RPMI8226 (cell line): ENCODE results near the gene SMYD3.

Experiments used
- DNase-seq: peaks from one replicate; pipeline ENCODE4 v3.0.0-alpha.2; 2015

The SMYD3 gene

DNA sequence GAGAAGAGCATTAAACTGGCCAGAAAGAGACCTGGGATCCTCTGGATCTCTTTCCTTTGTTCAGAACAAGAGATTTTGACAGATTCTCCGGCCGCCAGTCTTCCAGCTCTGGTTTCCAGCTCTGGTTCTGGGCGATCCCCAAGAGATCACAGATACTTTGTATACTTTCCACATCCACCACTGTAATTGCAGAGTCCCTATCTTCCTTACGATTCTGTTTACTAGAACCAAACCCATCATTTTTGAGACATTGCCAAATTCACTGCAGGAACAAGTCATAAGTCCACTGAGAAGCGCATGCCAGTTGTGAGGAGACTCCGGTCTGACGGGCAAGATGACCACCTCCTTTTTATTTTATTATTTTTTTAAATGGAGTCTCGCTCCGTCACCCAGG lies 505.2 kb downstream of the SMYD3 start:
- no peak for DNase-seq

- DNase-seq, result no peak
These were observed 505.8 kb downstream of the SMYD3 start for GRCh38 chr1:246001142-246001836.

DNA sequence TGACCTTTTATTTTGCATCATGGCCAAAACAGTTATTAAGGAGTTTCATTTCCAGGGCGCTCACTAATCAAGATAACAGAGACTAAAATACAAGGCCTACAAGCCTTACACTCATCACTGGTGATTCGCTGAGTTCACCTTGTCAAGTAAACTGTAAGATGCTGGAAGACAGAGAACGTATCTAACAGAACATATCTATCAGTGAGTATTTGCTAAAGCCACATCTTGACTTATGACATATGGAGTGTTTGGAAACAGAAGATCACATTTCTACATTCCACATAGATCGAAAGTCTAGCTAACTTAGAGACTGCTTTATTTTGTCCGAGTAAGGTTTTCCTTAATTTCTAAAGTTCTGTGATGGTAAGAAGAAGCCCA lies 506.5 kb downstream of the SMYD3 start:
- no peak for DNase-seq

GRCh38 chr1:245999697-246000637 lies 507.1 kb downstream of the SMYD3 start:
- peak; percentile 32 for DNase-seq

- no peak for DNase-seq
These were observed 509.4 kb downstream of the SMYD3 start for GRCh38 chr1:245997471-245998258.

DNA sequence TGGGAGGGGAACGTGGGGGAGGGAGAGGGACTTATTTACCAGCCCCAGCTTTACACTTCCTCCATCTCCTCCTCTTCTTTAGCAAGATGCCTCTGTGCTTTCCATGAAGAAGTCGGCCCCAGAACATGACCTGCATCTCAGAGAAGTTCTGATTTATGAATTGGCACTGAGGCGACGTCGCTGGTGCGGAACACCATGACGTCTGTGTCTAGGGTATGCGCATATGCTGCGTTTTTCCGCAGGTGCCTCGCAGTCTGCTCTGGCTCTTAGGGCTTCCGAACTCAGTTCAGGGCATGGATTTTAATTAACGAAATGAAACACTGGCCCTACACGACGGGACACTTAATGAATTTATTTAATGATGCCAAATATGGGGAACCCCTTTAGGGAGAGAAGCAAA lies 510.3 kb downstream of the SMYD3 start:
- DNase-seq, result no peak

- no peak for DNase-seq
These were observed 511.6 kb downstream of the SMYD3 start for GRCh38 chr1:245995474-245995873.

GRCh38 chr1:245991266-245991665 lies 515.8 kb downstream of the SMYD3 start:
- no peak for DNase-seq

DNA sequence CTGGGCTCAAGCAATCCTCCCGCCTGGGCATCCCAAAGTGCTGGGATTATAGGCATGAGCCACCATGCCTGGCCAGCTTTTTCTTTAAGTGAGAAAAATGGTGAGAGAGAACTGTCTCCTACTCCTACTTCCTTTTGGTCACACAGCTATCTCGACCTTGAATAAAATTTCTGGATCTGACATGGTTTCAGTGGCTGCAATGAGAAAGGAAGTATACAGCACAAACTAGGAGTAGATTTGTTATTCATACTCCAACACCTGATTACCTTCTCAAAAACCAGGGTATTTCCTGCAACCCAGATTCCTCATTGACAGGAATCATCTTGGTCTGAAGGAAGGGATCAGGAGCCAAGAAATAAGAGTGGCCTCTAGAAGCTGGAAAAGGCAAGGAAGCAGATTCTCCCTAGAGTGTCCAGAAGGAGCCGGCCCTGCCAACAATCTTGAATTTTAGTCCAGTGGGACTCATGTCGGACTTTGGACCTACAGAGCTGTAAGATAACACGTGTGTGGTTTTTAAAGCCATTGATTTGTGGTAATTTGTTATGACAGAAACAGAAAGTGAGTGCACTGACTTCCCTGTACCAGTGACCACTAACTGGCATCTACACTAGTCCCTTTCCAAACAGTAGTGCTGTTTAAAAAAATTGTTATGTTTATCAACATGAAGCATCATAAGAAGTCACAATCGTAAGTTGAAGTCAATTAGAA lies 516.6 kb downstream of the SMYD3 start:
- DNase-seq, result no peak

DNA sequence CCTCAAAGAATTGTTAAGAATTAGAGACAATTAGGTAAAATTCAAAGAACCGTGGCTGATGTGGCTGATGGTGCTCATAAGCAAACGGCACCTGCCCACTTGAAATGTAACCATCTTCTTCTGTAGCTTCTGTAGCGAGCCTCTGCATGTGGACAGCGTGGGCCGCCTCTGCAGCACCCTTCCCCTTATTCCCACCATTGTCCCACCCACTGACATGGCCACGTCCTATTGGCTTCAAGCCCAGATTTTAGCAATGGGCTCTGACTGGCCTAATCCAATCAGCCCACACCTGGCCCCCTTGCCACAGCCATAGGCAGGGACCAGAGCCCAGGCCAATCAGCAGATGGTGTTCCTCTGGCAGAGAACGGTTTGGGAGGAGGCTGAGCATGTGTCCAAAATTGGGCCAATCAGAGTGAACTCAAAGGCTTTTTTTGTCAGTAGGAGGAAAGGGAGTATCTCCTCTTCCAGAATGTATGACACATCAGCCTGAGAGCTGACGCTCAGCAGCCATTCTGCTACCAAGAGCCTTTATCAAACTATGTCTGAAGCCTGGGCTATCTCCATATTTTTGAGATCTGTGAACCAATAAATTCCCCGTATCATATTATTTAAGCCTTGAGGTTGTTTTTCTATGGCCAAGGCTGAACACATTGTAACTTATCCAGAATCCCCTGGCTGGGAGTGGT lies 518.5 kb downstream of the SMYD3 start:
- no peak for DNase-seq

- DNase-seq, result no peak
These were observed 519.1 kb downstream of the SMYD3 start for GRCh38 chr1:245987997-245988392.

DNA sequence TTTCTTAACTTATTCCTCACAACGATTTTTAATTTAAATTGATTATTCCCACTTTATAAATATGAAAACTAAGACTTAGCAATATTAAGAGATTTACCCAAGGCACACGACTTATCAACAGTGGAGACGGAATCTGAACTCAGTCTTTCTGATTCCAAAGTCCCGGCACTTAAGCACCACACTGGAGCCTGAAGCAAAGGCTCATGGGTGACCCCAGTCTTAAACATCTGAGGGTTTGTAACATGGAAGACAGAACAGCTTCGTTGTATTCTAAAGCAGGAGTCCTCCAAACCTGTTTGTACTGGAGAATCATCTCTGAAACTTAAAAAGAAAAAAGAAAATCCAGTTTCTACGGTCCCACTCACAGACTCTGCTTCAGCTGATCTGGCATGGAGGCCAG lies 519.5 kb downstream of the SMYD3 start:
- no peak for DNase-seq

DNA sequence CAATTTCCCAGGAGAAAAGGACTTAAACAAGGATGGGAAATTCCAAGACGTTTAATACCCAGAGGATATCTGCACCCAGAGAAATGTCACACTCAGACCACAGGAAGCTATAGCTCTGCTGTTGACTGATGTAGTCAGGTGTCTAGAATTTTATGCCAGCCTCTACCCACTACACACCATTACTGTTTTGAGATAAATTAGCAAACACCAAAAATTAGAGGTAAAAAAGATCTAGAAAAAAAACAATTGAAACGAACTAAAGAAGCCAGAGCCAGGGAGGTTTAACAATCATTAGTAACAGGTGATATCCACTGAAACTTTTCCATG lies 519.9 kb downstream of the SMYD3 start:
- DNase-seq, result no peak

DNA sequence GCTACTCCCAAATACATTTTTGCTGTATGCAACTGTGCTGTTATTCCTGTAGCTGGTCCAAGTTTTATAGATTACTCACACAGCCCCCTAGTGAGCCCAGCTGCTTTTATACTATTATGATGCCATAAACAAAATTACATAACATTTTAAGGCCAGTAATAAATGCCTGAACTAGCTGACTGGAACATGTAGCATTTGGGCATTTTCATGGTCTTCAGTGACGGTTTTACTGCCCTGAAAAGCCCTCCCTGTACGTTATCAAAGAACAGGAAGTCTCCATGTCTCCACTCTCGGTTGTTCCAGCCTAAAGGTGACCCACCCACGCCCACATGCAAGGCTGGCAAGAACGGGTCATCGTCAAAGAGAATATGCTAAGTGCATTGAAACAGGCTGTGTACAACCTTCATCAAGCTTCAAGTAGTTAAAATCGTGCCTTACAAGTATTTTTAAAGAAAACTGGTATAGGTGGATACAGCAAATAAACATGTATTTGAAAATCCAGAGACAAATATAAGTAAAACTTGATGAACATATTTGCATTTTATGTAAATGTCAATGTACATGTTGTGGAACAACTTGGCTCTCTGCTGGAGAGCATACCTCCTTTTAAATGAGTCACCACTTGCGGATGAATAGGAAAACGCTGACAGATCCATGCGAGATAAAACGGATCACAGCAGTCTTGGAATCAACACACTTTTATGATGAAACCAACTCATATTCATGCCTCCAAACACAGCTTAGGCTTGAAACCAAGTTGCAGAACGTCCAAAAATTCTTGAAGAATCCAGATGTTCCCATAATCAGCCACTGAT lies 520.5 kb downstream of the SMYD3 start:
- no peak for DNase-seq

DNA sequence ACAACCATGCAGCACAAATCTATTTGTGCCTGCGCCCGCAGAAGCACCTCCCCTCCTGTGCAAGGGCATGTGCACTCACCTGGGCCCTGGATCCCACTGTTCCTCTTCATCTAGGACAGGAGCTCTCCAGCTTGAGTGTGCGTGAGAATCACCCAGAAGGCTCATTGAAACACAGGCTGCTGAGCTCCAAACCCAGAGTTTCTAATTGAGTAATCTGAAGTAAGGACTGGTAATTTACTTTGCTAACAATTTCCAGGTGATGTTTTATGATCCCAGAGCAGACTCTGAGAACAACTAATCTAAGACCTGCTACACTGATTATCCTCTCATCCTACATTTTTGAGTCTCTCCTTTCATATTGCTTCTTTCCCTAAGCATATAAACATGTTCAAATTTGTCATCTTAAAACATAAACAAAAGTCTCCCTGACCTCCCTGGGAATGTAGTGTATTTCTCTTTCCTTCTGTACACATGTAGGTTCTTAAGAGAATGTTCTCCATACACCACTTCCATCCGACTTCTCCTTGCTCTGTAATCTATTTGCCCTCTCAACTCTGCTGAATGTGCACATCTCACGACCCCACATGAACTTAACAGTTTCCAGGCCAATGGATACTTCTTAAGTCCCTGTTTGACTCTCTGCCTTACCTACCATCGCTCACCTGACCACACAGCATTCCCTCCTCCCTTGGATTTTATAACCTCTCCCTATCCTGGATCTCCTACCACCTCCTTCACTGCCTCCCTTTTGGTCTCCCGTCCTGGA lies 522.5 kb downstream of the SMYD3 start:
- no peak for DNase-seq

DNA sequence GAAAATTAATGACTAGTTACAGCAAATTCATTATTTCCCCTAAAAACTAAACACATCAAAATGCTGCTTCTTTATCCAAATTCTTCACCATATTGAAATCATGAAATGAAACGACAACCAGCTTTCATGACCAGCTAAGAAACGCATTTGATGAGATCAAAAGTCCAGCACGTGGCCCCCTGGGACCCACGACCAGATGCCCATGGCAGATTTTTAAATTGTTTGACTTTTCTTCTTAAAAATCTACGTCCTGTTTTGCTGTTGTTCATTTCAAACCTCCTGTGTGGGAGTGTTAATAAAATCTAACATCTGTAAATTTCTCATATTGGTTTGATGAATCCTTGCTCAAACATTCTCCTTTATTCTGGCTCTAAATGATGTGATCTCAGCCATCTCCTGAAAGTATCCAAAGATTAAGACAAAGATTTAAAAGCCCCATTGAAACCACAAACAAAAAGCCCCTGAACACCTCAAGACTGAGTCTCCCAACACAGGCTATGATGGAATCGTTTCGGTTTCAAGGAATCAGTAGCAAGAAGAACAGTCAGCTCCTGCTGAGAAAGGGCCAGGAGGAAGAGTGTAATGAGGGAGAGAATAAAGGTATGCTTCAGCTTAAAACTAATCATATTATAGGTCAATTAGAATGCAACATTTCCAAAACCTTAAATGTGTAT lies 523.6 kb downstream of the SMYD3 start:
- no peak for DNase-seq

DNA sequence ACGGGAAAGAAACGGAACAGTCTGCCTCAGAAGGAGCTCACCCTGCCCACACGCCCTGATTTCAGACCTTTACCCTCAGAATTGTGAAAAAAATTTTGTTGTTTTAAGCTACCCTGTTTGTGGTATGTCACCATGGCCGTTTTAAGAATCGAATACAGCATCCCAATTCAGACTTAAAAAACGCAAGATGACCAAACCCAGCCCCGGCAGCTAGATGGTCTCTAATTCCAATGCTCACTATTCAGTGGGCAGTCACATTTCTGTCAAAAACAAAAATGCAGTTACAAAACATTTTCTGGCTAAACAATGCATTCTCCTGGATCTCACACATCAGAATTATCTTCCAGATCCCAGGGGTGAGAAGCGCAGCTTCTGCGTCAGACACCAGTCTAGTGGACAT lies 527.5 kb downstream of the SMYD3 start:
- DNase-seq, result no peak

DNA sequence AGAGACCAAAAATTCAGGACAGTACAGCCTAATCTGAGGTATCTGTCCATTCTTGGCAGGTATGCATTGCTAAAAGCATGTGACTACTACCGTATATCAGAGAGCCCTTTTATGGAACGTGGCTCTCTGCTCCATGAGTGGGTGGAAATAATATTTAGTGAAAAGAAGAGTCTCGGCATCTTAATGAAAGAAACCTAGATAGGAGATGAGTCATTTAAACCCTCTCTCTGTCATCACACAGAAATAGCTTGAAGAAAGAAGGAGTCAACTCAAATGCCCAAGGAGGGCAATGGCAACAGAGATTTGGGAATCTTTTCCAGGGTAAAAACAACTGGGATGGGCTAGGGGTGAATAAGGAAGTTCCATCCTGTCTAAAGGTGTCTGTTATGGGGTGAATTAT lies 528.2 kb downstream of the SMYD3 start:
- DNase-seq, result no peak

- no peak for DNase-seq
These were observed 534.6 kb downstream of the SMYD3 start for GRCh38 chr1:245972476-245972875.

DNA sequence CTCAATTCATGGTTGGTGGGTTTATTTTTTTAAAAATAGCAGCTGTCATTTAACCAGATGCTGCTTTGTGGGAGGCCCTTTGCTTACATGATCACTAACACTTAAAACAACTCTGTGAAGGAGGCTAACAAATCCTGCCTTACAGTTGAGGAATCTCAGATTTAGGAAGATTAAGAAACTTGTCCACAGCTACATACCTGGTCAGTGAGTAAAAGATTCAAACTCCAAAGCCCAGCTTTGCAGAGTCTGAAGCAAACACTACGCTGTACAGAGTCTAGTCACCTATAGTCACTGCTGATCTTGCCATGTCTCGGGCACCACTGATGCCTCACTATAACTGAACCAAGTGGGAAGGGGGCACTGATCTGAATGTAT lies 535.4 kb downstream of the SMYD3 start:
- no peak for DNase-seq
